Uterus (tissue), 2 donors: ENCODE results near the gene MICAL1.

Source experiments
- POLR2A ChIP-seq, 2 donors: fragments of 450-650 bp; IDR thresholded peaks; one replicate each; pipeline ENCODE4 v1.6.1; 2016; ENCODE audit warnings: antibody characterized with exemption in 2 of 2, mild to moderate bottlenecking in 1 of 2, moderate library complexity in 1 of 2
- TF ChIP-seq, protein P1 (sequence below), 4 experiments: fragments of 200-600 bp in 2 of 4; fragments of 450-650 bp in 2 of 4; sonication (generic) in 2 of 4; IDR thresholded peaks; one replicate each; pipeline ENCODE4 v1.5.1; 2016 to 2019; ENCODE audit warnings: antibody characterized with exemption in 4 of 4, mild to moderate bottlenecking in 2 of 4, moderate library complexity in 1 of 4

DNA sequence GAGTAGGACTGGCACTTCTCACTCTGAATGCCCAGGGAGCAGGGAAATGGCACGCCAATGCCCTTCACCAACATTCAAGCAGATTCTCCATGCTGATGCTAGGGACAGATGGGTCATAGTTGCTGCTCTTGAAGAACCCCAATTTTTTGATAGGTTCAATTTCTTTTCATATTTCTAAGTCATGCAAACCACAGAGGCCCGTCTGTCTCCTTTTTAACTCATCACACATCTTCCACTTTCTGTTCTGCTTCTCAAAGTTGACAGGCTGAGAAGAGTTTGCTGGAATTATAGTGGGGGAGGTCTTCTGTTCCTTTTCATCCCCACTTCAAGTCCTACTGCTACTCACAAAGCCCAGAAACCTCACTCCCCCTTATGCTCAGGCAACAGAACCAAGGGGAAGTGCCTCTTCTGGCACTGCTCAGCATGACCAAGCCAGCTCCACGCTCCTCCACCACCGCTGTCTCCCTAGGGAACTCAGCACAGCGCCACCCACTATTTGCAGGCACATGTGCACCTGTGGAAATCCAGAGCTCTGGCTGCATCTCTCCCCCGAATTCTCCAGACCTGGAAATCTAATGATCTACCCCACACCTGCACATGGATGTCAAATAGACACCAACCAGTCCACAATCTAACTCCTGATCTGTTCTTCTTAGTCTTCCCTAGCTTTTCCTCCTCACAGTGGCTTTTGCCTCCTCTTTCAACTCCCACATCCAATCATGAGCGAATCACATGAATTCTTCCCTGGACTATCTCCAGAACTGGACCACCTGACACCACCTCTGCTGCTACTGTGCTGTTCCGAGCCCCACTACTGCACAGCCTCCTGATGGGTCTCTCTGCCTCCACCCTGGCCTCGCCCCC is 16.8 kb upstream of the MICAL1 start:
- no peak for TF ChIP-seq POLR2A (IDR thresholded peaks at IDR 0.05)
- TF ChIP-seq, protein P1, sequence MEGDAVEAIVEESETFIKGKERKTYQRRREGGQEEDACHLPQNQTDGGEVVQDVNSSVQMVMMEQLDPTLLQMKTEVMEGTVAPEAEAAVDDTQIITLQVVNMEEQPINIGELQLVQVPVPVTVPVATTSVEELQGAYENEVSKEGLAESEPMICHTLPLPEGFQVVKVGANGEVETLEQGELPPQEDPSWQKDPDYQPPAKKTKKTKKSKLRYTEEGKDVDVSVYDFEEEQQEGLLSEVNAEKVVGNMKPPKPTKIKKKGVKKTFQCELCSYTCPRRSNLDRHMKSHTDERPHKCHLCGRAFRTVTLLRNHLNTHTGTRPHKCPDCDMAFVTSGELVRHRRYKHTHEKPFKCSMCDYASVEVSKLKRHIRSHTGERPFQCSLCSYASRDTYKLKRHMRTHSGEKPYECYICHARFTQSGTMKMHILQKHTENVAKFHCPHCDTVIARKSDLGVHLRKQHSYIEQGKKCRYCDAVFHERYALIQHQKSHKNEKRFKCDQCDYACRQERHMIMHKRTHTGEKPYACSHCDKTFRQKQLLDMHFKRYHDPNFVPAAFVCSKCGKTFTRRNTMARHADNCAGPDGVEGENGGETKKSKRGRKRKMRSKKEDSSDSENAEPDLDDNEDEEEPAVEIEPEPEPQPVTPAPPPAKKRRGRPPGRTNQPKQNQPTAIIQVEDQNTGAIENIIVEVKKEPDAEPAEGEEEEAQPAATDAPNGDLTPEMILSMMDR (IDR thresholded peaks at IDR 0.05), result no peak
